Peyer's patch (tissue), 4 donors: Measurements from ENCODE around the gene YIF1A.

Source experiments
- POLR2A ChIP-seq, 2 donors: fragments of 450-650 bp; IDR thresholded peaks; one replicate each; pipeline ENCODE4 v1.5.1; 2017; ENCODE audit warnings: antibody characterized with exemption in 2 of 2, mild to moderate bottlenecking in 2 of 2, moderate library complexity in 2 of 2
- TF ChIP-seq, protein P1 (sequence below), 6 experiments: fragments of 450-650 bp in 4 of 6; fragments of 200-600 bp in 2 of 6; sonication (generic) in 1 of 6; IDR thresholded peaks; one replicate each; pipeline ENCODE4 v1.5.1; 2017 to 2019; ENCODE audit warnings: antibody characterized with exemption in 6 of 6, mild to moderate bottlenecking in 3 of 6, moderate library complexity in 1 of 6

DNA sequence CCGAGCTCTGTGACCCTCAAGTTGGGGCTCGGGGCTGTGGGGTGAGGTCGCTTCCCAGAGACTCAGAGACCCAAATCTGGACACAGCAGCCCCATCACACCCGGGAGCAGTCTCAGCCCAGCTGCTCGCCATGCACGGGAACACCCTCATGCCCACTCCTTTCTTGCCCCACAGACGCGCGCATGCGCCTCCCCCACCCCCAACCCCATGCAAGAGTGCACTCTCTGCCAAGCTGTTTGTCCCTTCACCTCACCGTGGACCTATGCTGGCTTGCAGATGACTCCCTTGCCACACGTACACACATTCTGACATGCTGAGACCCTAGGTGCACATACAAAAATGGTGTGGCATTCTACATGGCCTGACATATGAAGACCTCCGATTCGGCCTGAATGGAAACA, 28.4 kb upstream of the YIF1A start:
- TF ChIP-seq POLR2A (IDR thresholded peaks at IDR 0.05) = no peak
- TF ChIP-seq, protein P1, sequence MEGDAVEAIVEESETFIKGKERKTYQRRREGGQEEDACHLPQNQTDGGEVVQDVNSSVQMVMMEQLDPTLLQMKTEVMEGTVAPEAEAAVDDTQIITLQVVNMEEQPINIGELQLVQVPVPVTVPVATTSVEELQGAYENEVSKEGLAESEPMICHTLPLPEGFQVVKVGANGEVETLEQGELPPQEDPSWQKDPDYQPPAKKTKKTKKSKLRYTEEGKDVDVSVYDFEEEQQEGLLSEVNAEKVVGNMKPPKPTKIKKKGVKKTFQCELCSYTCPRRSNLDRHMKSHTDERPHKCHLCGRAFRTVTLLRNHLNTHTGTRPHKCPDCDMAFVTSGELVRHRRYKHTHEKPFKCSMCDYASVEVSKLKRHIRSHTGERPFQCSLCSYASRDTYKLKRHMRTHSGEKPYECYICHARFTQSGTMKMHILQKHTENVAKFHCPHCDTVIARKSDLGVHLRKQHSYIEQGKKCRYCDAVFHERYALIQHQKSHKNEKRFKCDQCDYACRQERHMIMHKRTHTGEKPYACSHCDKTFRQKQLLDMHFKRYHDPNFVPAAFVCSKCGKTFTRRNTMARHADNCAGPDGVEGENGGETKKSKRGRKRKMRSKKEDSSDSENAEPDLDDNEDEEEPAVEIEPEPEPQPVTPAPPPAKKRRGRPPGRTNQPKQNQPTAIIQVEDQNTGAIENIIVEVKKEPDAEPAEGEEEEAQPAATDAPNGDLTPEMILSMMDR (IDR thresholded peaks at IDR 0.05) = no peak
